Skeletal muscle tissue (tissue), 4 donors: ENCODE measurements around the gene EXOC2. TPM values are rescaled to one million over a fixed set of nuclear protein-coding genes. Genes with fewer than 3 reads are reported as not detected.
A peak's percentile ranks its signal among the peaks of the same experiment; 100 is the strongest.
"Not testable (repeated sequence)": the region's sequence is repeated elsewhere in the genome, so short reads cannot be mapped to it uniquely, and the experiment has no call there.

Experiments used
- H3K27ac ChIP-seq: one replicate; pipeline ENCODE4 v1.7.0; 2013; ENCODE audit warnings: mild to moderate bottlenecking, low read depth, low read length, inconsistent platforms
- H3K27me3 ChIP-seq, 3 donors: one replicate each; pipeline ENCODE4 v1.7.0; 2013; ENCODE audit warnings: low read length in 3 of 3; ENCODE audit not compliant: control insufficient read depth in 3 of 3, insufficient read depth in 3 of 3
- H3K36me3 ChIP-seq, 3 donors: one replicate each; pipeline ENCODE4 v1.7.0; 2013; ENCODE audit warnings: low read length in 3 of 3; ENCODE audit not compliant: control insufficient read depth in 3 of 3, insufficient read depth in 3 of 3
- H3K4me1 ChIP-seq, 3 donors: one replicate each; pipeline ENCODE4 v1.7.0; 2013; ENCODE audit warnings: low read length in 3 of 3, mild to moderate bottlenecking in 3 of 3; ENCODE audit not compliant: control insufficient read depth in 3 of 3, insufficient read depth in 3 of 3
- H3K4me3 ChIP-seq, 3 donors: one replicate each; pipeline ENCODE4 v1.7.0; 2013; ENCODE audit warnings: low read length in 3 of 3
- H3K9ac ChIP-seq, 3 donors: one replicate each; pipeline ENCODE4 v1.7.0; 2013; ENCODE audit warnings: low read length in 3 of 3, mild to moderate bottlenecking in 3 of 3, moderate library complexity in 2 of 3, low read depth in 1 of 3
- H3K9me3 ChIP-seq, 3 donors: one replicate each; pipeline ENCODE4 v1.7.0; 2013; ENCODE audit warnings: low read length in 3 of 3; ENCODE audit not compliant: control insufficient read depth in 3 of 3
- total RNA-seq: library from RNA; depleted of rRNA; stranded (reverse); fragments of >200 nt; gene quantifications from one replicate; pipeline ENCODE4 v1.2.3, GENCODE V29; 2014
- donor health status: Osteomylitis.

EXOC2 gene
- total RNA-seq, 1 donor from 2014 or later: 26.6 TPM

GRCh38 chr6:701700-702479, 9.0 kb upstream of the EXOC2 start:
- Histone ChIP-seq H3K4me3 (no peak overlapping the region), H3K9ac (no peak overlapping the region), H3K4me1 (no peaks in the 10 kb centered on the region), H3K36me3 (no peaks in the 10 kb centered on the region), H3K27me3 (peaks cover 3 to 12% (median 3%) of the 10 kb centered on the region in 3 donors), H3K27ac (no peak overlapping the region), H3K9me3 (no peaks in the 10 kb centered on the region)

DNA sequence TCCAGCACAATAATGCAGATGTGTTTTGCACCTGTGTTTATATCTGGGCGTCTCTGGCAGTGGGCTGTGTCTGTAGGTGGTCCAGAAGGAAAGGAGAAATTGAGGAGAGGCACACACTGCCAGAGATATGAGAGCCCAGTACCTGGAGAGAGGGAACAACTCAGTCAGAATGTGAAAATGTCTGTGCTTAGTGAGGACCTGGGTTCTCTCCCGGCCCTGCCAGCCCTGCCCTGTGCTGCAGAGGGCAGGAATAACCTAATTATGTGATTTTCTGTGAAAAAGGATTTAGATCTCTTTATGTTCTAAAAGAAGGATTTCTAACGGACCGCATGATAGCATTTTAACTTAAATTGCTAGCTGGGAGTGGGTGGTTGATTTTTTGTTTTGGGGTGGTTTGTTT, 8.3 kb upstream of the EXOC2 start:
- Histone ChIP-seq H3K4me1 (no peaks in the 10 kb centered on the region), H3K4me3 (no peak overlapping the region), H3K36me3 (no peaks in the 10 kb centered on the region), H3K9me3 (no peaks in the 10 kb centered on the region), H3K27ac (no peak overlapping the region), H3K27me3 (peaks cover 0 to 8% (median 0%) of the 10 kb centered on the region in 3 donors), H3K9ac (no peak overlapping the region)

DNA sequence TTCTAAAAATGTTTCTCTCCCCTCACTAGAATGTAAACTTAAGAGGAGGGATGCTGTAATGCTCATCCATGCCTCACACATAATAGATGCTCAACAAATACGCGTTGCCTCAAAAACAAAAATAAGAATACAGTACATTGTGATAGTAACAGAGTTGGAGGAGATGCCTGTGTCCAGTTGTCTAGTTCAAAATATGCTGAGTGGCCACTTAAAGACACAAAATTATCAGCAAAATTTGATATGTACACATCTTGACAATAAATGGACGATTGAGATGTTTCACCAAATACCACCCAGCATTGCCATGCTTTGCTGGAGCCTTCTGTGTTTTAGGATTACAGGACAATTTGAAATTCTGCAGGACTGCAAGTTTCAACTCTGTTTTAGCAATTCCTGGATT, 7.6 kb upstream of the EXOC2 start:
- H3K4me1 ChIP-seq: no peaks in the 10 kb centered on the region
- H3K36me3 ChIP-seq: no peaks in the 10 kb centered on the region
- H3K4me3 ChIP-seq: no peak overlapping the region
- H3K9me3 ChIP-seq: no peaks in the 10 kb centered on the region
- no peak overlapping the region for H3K9ac ChIP-seq
- no peak overlapping the region for H3K27ac ChIP-seq
- peaks cover 0 to 8% (median 0%) of the 10 kb centered on the region in 3 donors for H3K27me3 ChIP-seq

- no peaks in the 10 kb centered on the region for H3K4me1 ChIP-seq
- H3K4me3 ChIP-seq: no peak overlapping the region
- peaks cover 0 to 8% (median 0%) of the 10 kb centered on the region in 3 donors for H3K27me3 ChIP-seq
- H3K9me3 ChIP-seq: no peaks in the 10 kb centered on the region
- no peak overlapping the region for H3K9ac ChIP-seq
- no peak overlapping the region for H3K27ac ChIP-seq
- no peaks in the 10 kb centered on the region for H3K36me3 ChIP-seq
These were observed 6.4 kb upstream of the EXOC2 start for GRCh38 chr6:699319-699718.

- H3K9ac ChIP-seq, H3K36me3 ChIP-seq, H3K9me3 ChIP-seq, H3K4me3 ChIP-seq, H3K27me3 ChIP-seq, H3K27ac ChIP-seq: not testable (repeated sequence)
- peaks cover 7 to 14% (median 11%) of the 10 kb centered on the region in 3 donors for H3K4me1 ChIP-seq
These were observed 1.6 kb upstream of the EXOC2 start for GRCh38 chr6:694431-695126.

DNA sequence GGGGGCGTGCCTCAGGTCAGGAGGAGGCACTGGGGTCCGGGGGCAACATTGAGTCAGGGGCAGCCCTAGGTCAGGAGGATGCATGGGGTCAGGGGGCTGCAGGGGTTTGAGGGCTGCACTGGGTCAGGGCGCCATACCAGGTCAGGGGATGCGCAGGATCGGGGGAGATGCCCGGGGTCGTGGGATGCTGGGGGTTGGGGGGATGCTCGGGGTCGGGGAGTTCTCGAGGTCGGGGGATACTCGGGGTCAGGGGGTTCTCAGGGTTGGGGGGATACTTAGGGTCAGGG, 727 bp upstream of the EXOC2 start:
- peaks cover 0 to under 1% (median 0%) of the 10 kb centered on the region in 3 donors for H3K36me3 ChIP-seq
- H3K4me3 ChIP-seq: peak overlapping the region; percentile 93 to 98 (median 94)
- H3K27me3 ChIP-seq: no peaks in the 10 kb centered on the region
- no peaks in the 10 kb centered on the region for H3K9me3 ChIP-seq
- H3K27ac ChIP-seq: no peak overlapping the region
- peak overlapping the region in 2 of 3 donors; percentile 80 to 89 for H3K9ac ChIP-seq
- peaks cover 7 to 14% (median 11%) of the 10 kb centered on the region in 3 donors for H3K4me1 ChIP-seq

GRCh38 chr6:692356-692851, 535 bp downstream of the EXOC2 start:
- H3K27me3 ChIP-seq: no peaks in the 10 kb centered on the region
- H3K9ac ChIP-seq: peak overlapping the region; percentile 80 to 89 (median 84)
- peaks cover 7 to 14% (median 11%) of the 10 kb centered on the region in 3 donors for H3K4me1 ChIP-seq
- peak overlapping the region; percentile 93 to 98 (median 94) for H3K4me3 ChIP-seq
- H3K9me3 ChIP-seq: no peaks in the 10 kb centered on the region
- peak overlapping the region; percentile 15 for H3K27ac ChIP-seq
- peaks cover 0 to 4% (median 4%) of the 10 kb centered on the region in 3 donors for H3K36me3 ChIP-seq

DNA sequence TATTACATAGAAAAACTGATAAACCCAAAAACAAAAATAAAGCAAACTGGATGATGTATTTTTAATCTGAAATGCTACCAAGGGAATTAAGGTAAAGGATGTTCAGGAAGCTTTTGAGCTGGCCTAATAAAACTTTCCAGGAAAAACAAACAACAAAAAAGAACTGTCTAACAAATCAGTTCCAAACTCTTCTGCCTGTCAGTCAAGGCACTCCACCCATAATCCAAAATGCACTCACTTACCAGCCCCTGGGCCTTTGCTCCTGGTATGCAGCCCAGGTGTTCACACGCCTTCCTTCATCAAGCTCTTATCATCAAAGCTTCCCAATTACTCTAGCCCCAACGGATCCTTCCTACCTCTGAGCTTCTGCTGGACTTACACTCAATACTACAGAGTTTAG, 3.7 kb downstream of the EXOC2 start:
- no peak overlapping the region for H3K27ac ChIP-seq
- peaks cover 0 to 4% (median 4%) of the 10 kb centered on the region in 3 donors for H3K36me3 ChIP-seq
- peaks cover 11 to 15% (median 14%) of the 10 kb centered on the region in 3 donors for H3K4me1 ChIP-seq
- no peak overlapping the region for H3K9ac ChIP-seq
- no peak overlapping the region for H3K4me3 ChIP-seq
- H3K27me3 ChIP-seq: no peaks in the 10 kb centered on the region
- no peaks in the 10 kb centered on the region for H3K9me3 ChIP-seq

DNA sequence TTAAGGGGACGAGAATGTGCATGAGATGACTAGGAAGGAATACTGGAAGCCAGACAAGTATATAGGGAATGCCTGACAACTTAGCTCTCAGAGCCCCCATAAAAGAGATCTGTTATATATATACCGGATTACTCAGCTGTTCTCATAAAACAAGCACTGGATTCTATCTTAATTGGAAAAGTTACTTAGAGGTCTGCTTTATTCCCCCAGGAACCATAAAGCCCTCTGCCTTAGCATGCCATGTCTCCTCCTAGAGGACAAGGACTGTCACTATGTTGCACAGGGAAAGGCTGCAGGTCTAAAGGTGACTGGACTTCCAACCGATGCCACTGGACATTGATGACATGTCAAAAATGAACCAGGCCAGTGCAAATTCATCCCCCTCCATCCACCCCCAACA, 6.4 kb downstream of the EXOC2 start:
- H3K27ac ChIP-seq: no peak overlapping the region
- H3K4me1 ChIP-seq: peaks cover 7 to 17% (median 13%) of the 10 kb centered on the region in 3 donors
- H3K9ac ChIP-seq: no peak overlapping the region
- H3K27me3 ChIP-seq: no peaks in the 10 kb centered on the region
- peaks cover 0 to 2% (median 0%) of the 10 kb centered on the region in 3 donors for H3K9me3 ChIP-seq
- H3K36me3 ChIP-seq: peaks cover 0 to 4% (median 4%) of the 10 kb centered on the region in 3 donors
- no peak overlapping the region for H3K4me3 ChIP-seq
